ENCODE measurements around the gene PGBD5.

- TF ChIP-seq CTCF (optimal IDR thresholded peaks at IDR 0.05 in 1 of 3, IDR thresholded peaks at IDR 0.05 in 1 of 3, conservative IDR thresholded peaks at IDR 0.05 in 1 of 3; ENCODE audit: extremely low read depth in 1 of 3, insufficient read depth in 2 of 3, low read length in 3 of 3) = no peak
- TF ChIP-seq EZH2 (IDR thresholded peaks at IDR 0.05; ENCODE audit: low read length) = no peak
These were observed 39.4 kb downstream of the PGBD5 start for GRCh38 chr1:230386637-230387262.

Data from keratinocyte (primary cell).